HepG2 (cell line): ENCODE measurements around the gene TOMM40L. TPM values are rescaled to one million over a fixed set of nuclear protein-coding genes. Genes with fewer than 3 reads are reported as not detected.
A peak's percentile ranks its signal among the peaks of the same experiment; 100 is the strongest.

Experiments used
- BCL6 ChIP-seq: IDR thresholded peaks from 2 replicates; pipeline ENCODE4 v1.6.1; 2016; ENCODE audit warnings: missing genetic modification reagents, missing compliant biosample characterization
- BRCA1 ChIP-seq: sonication (generic); formaldehyde crosslinking; IDR thresholded peaks from 2 replicates; pipeline ENCODE4 v1.4.0; 2020; ENCODE audit warnings: missing genetic modification reagents
- CC2D1A ChIP-seq: sonication (generic); formaldehyde crosslinking; IDR thresholded peaks from 2 replicates; pipeline ENCODE4 v1.8.1; 2023; ENCODE audit warnings: mild to moderate bottlenecking, missing genetic modification reagents
- CCAR2 ChIP-seq: fragments of 200-400 bp; formaldehyde crosslinking; optimal IDR thresholded peaks from 2 replicates; pipeline ENCODE3; 2018; ENCODE audit warnings: low read depth, mild to moderate bottlenecking, low read length, moderate library complexity
- EED ChIP-seq: sonication (generic); formaldehyde crosslinking; IDR thresholded peaks from 2 replicates; pipeline ENCODE4 v1.5.0; 2020; ENCODE audit warnings: mild to moderate bottlenecking, missing genetic modification reagents
- ERF ChIP-seq: IDR thresholded peaks from 2 replicates; pipeline ENCODE4 v1.6.1; 2018; ENCODE audit warnings: missing biosample characterization, missing genetic modification reagents
- HNF1A ChIP-seq, 2 experiments: sonication (generic) in 1 of 2; formaldehyde crosslinking in 1 of 2; IDR thresholded peaks; 2 replicates each; pipeline versions ENCODE4 v1.4.0 to v1.6.1; 2016 to 2020; ENCODE audit warnings: borderline replicate concordance in 1 of 2, low read depth in 1 of 2, mild to moderate bottlenecking in 1 of 2, missing genetic modification reagents in 1 of 2
- JUN ChIP-seq: sonication (generic); formaldehyde crosslinking; IDR thresholded peaks from 2 replicates; pipeline ENCODE4 v1.4.0; 2020; ENCODE audit warnings: mild to moderate bottlenecking, missing genetic modification reagents
- KDM4B ChIP-seq: sonication (generic); formaldehyde crosslinking; IDR thresholded peaks from 2 replicates; pipeline ENCODE4 v1.4.0; 2020; ENCODE audit warnings: missing genetic modification reagents
- NFKB2 ChIP-seq: sonication (generic); formaldehyde crosslinking; IDR thresholded peaks from 2 replicates; pipeline ENCODE4 v1.4.0; 2020; ENCODE audit warnings: missing genetic modification reagents, borderline replicate concordance
- SP1 ChIP-seq, 2 experiments: fragments of 450-650 bp in 1 of 2; sonication (generic) in 1 of 2; formaldehyde crosslinking in 1 of 2; IDR thresholded peaks; 2 replicates each; pipeline versions ENCODE4 v1.4.0 to v1.6.1; 2016 to 2020; ENCODE audit warnings: missing genetic modification reagents in 1 of 2
- TBX2 ChIP-seq: sonication (generic); formaldehyde crosslinking; IDR thresholded peaks from 2 replicates; pipeline ENCODE4 v1.5.0; 2020; ENCODE audit warnings: missing genetic modification reagents, mild to moderate bottlenecking, borderline replicate concordance
- TFAP4 ChIP-seq: sonication (generic); IDR thresholded peaks from 2 replicates; pipeline ENCODE4 v1.6.1; 2016; ENCODE audit warnings: low read depth, borderline replicate concordance
- THAP11 ChIP-seq: IDR thresholded peaks from 2 replicates; pipeline ENCODE4 v1.6.1; 2016; ENCODE audit warnings: missing biosample characterization, missing genetic modification reagents
- ZBTB3 ChIP-seq: sonication (generic); formaldehyde crosslinking; IDR thresholded peaks from 2 replicates; pipeline ENCODE4 v1.4.0; 2020; ENCODE audit warnings: low read depth, mild to moderate bottlenecking, moderate library complexity, missing genetic modification reagents, borderline replicate concordance
- ZNF263 ChIP-seq: sonication (generic); formaldehyde crosslinking; IDR thresholded peaks from 2 replicates; pipeline ENCODE4 v1.4.0; 2020; ENCODE audit warnings: missing genetic modification reagents
- ZNF280B ChIP-seq: sonication (generic); formaldehyde crosslinking; IDR thresholded peaks from 2 replicates; pipeline ENCODE4 v1.5.0; 2020; ENCODE audit warnings: missing genetic modification reagents, mild to moderate bottlenecking, borderline replicate concordance
- ZNF556 ChIP-seq: sonication (generic); formaldehyde crosslinking; IDR thresholded peaks from 2 replicates; pipeline ENCODE4 v1.4.0; 2020; ENCODE audit warnings: mild to moderate bottlenecking, missing genetic modification reagents, borderline replicate concordance
- ZNF616 ChIP-seq: sonication (generic); formaldehyde crosslinking; IDR thresholded peaks from 2 replicates; pipeline ENCODE4 v1.5.0; 2020; ENCODE audit warnings: low read depth, mild to moderate bottlenecking, missing genetic modification reagents
- ZNF7 ChIP-seq: IDR thresholded peaks from 2 replicates; pipeline ENCODE4 v1.6.1; 2016; ENCODE audit warnings: missing biosample characterization, missing genetic modification reagents
- polyA plus RNA-seq, 8 experiments: library from polyadenylated mRNA; depleted of rRNA in 3 of 8; stranded (reverse) in 7 of 8; unstranded in 1 of 8; fragments of >200 nt; fragmentation: Illumina TruSeq in 4 of 8; extraction: Trizol in 4 of 8; gene quantifications; 2 replicates each; pipeline versions ENCODE4 v1.2.1 to v1.2.3, GENCODE V29; 2011 to 2016; ENCODE audit warnings: low read depth in 4 of 8, missing spikeins in 1 of 8, mixed read lengths in 1 of 8; ENCODE audit not compliant: insufficient read depth in 1 of 8
- total RNA-seq, 5 experiments: library from RNA; depleted of rRNA; stranded (reverse); fragments of >200 nt; fragmentation: Illumina TruSeq; extraction: Trizol; gene quantifications; 2 replicates each; pipeline ENCODE4 v1.2.3, GENCODE V29; 2016; ENCODE audit warnings: low read depth in 1 of 5

The TOMM40L gene
- total and polyA plus RNA-seq, 2 of the 13 experiments (the other 11 are each of a cell fraction or from before 2014, with no cell fraction given), result 14.1 to 26.2 TPM

GRCh38 chr1:161218301-161219077, 7.4 kb upstream of the TOMM40L start (continued):
- no peak for TF ChIP-seq ZNF280B (CRISPR knock-in tag)
- TF ChIP-seq ZBTB3 (CRISPR knock-in tag), result 0 out of 2 replicates have a peak, but pooled peaks have one; percentile 23
- no peak for TF ChIP-seq EED (CRISPR knock-in tag)
- TF ChIP-seq ZNF263 (CRISPR knock-in tag), result no peak
- TF ChIP-seq NFKB2 (CRISPR knock-in tag), result no peak
- TF ChIP-seq TBX2 (CRISPR knock-in tag), result peak; percentile 81
- 0 out of 2 replicates have a peak, but pooled peaks have one; percentile 23 for TF ChIP-seq ZNF556 (CRISPR knock-in tag)
- peak; percentile 74 for TF ChIP-seq CCAR2
- TF ChIP-seq ZNF7, result no peak
- peak; percentile 85 for TF ChIP-seq TFAP4
- no peak for TF ChIP-seq SP1 (IDR thresholded peaks at IDR 0.05)
- TF ChIP-seq SP1 (CRISPR knock-in tag; IDR thresholded peaks at IDR 0.05), result peak; percentile 36; the same call in 1 of the 2 replicates
- no peak for TF ChIP-seq BRCA1 (CRISPR knock-in tag)
- TF ChIP-seq ERF, result peak; percentile 73
- TF ChIP-seq KDM4B (CRISPR knock-in tag), result 0 out of 2 replicates have a peak, but pooled peaks have one; percentile 25
- TF ChIP-seq BCL6, result peak; percentile 54; the same call in 1 of the 2 replicates
- 0 out of 2 replicates have a peak, but pooled peaks have one; percentile 67 for TF ChIP-seq CC2D1A (CRISPR knock-in tag)
- no peak; the same call in 1 of the 2 replicates for TF ChIP-seq ZNF616 (CRISPR knock-in tag)
- 0 out of 2 replicates have a peak, but pooled peaks have one; percentile 39 for TF ChIP-seq JUN (CRISPR knock-in tag)
- peak; percentile 79 for TF ChIP-seq HNF1A (IDR thresholded peaks at IDR 0.05; ENCODE audit: low read depth)
- peak; percentile 80; the same call in 1 of the 2 replicates for TF ChIP-seq HNF1A (CRISPR knock-in tag; IDR thresholded peaks at IDR 0.05; ENCODE audit: borderline replicate concordance)
- peak; percentile 12; the same call in 1 of the 2 replicates for TF ChIP-seq THAP11 (CRISPR knock-in tag)
